ENCODE measurements around the gene RAB11FIP4.

GRCh38 chr17:31390426-31390747 lies 1.1 kb upstream of the RAB11FIP4 start:
- TF ChIP-seq CTCF (IDR thresholded peaks at IDR 0.05; ENCODE audit: low read depth, low read length, poor library complexity, severe bottlenecking) (no peak), EZH2phosphoT487 (IDR thresholded peaks at IDR 0.05; ENCODE audit: borderline replicate concordance, low read length) (no peak)
